Breast epithelium (tissue), 4 donors: ENCODE measurements around the gene DBNDD2. TPM values are rescaled to one million over a fixed set of nuclear protein-coding genes. Genes with fewer than 3 reads are reported as not detected.

Experiments
- DNase-seq, 2 donors: peaks; one replicate each; pipeline ENCODE4 v3.0.0-alpha.2; 2019; ENCODE audit warnings: low spot score in 2 of 2
- H3K27ac ChIP-seq, 2 donors: fragments of 200-600 bp; sonication (generic) in 1 of 2; one replicate each; pipeline ENCODE4 v1.5.1; 2016 to 2019; ENCODE audit warnings: mild to moderate bottlenecking in 1 of 2
- H3K27me3 ChIP-seq, 2 donors: fragments of 200-600 bp; sonication (generic) in 1 of 2; one replicate each; pipeline versions ENCODE4 v1.5.1 to v1.6.0; 2017 to 2019; ENCODE audit warnings: control low read depth in 1 of 2, mild to moderate bottlenecking in 1 of 2
- H3K36me3 ChIP-seq: fragments of 200-600 bp; one replicate; pipeline ENCODE4 v1.5.1; 2019
- H3K4me1 ChIP-seq, 2 donors: fragments of 200-600 bp; sonication (generic); one replicate each; pipeline ENCODE4 v1.5.1; 2016 to 2019; ENCODE audit warnings: control low read depth in 1 of 2
- H3K4me3 ChIP-seq, 3 donors: fragments of 200-600 bp; sonication (generic); 1 replicate in 2 of 3; 2 replicates in 1 of 3; pipeline ENCODE4 v1.5.1; 2016 to 2019; ENCODE audit warnings: mild to moderate bottlenecking in 3 of 3, moderate library complexity in 2 of 3
- H3K9me3 ChIP-seq, 2 donors: fragments of 200-600 bp; sonication (generic) in 1 of 2; one replicate each; pipeline ENCODE4 v1.5.1; 2016 to 2019; ENCODE audit warnings: control low read depth in 1 of 2
- POLR2A ChIP-seq: fragments of 450-650 bp; IDR thresholded peaks from one replicate; pipeline ENCODE4 v1.6.1; 2016; ENCODE audit warnings: antibody characterized with exemption, mild to moderate bottlenecking, moderate library complexity
- POLR2AphosphoS5 ChIP-seq, 3 donors: sonication (generic); formaldehyde crosslinking; IDR thresholded peaks; one replicate each; pipeline ENCODE4 v1.6.1; 2017; ENCODE audit warnings: antibody characterized with exemption in 3 of 3
- intact Hi-C: fragments of 100-400 bp; cut with DNase I; formaldehyde crosslinking; loops from one replicate; pipeline ENCODE4 v1.15.1; 2023; ENCODE audit warnings: low total_unique reads
- total RNA-seq, 3 donors: library from RNA; depleted of rRNA; stranded (reverse); fragments of >200 nt; gene quantifications; one replicate each; pipeline ENCODE4 v1.1.0, GENCODE V29; 2016
- TF ChIP-seq, protein P1 (sequence below), 3 donors: fragments of 450-650 bp; IDR thresholded peaks; one replicate each; pipeline ENCODE4 v1.5.1; 2016 to 2017; ENCODE audit warnings: antibody characterized with exemption in 3 of 3, mild to moderate bottlenecking in 3 of 3, moderate library complexity in 3 of 3

The DBNDD2 gene
- total RNA-seq, 3 donors from 2014 or later = 32.2 to 49.2 (median 44.5) TPM

DNA sequence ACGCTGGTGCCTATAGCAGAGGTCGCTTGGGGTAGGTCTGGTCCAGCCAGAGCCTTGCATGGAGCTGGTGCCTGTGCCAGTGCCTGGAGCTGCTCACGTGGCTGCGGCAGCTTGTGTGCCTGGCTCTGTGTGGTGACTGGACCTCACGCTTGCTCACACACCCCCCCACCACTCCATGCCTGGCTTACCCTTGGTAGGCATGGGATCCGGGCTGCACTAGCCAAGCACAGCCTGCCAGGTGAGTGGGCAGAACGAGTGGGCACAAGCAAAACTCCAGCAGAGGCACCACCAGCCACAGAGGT lies 13.0 kb upstream of the DBNDD2 start:
- H3K9me3 ChIP-seq = no peaks in the 10 kb centered on the region
- H3K4me1 ChIP-seq = no peaks in the 10 kb centered on the region
- H3K27ac ChIP-seq = no peak overlapping the region
- no peak for DNase-seq
- no peaks in the 10 kb centered on the region for H3K36me3 ChIP-seq
- intact Hi-C loops = no loop called here
- no peaks in the 10 kb centered on the region for H3K27me3 ChIP-seq
- no peak overlapping the region for H3K4me3 ChIP-seq
- TF ChIP-seq POLR2A (no peak), POLR2AphosphoS5 (IDR thresholded peaks at IDR 0.05) (no peak)

DNA sequence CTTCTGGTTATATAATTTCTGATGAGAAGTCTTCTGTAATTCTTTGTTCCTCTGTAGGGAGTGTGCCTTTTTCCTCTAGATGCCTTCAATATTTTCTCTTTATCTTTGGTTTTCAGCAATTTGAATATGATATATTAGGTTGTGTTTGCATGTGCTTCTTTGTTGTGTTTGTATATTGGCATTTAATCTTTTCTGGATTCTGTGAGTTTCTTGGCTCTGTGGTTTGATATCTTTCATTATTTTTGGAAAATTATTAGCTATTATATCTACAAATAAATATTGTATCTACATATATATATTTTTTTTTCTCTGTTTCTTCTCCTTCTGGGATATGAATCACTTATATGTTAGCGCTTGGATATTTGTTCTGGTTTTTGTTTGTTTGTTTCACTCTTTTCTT lies 9.1 kb upstream of the DBNDD2 start:
- Histone ChIP-seq H3K4me3 (no peak overlapping the region), H3K36me3 (no peaks in the 10 kb centered on the region), H3K9me3 (peaks cover 8 to 9% of the 10 kb centered on the region in 2 donors), H3K27ac (no peak overlapping the region), H3K27me3 (no peaks in the 10 kb centered on the region), H3K4me1 (no peaks in the 10 kb centered on the region)
- intact Hi-C loops = no loop called here
- TF ChIP-seq POLR2A (no peak), POLR2AphosphoS5 (IDR thresholded peaks at IDR 0.05) (no peak)
- TF ChIP-seq, protein P1, sequence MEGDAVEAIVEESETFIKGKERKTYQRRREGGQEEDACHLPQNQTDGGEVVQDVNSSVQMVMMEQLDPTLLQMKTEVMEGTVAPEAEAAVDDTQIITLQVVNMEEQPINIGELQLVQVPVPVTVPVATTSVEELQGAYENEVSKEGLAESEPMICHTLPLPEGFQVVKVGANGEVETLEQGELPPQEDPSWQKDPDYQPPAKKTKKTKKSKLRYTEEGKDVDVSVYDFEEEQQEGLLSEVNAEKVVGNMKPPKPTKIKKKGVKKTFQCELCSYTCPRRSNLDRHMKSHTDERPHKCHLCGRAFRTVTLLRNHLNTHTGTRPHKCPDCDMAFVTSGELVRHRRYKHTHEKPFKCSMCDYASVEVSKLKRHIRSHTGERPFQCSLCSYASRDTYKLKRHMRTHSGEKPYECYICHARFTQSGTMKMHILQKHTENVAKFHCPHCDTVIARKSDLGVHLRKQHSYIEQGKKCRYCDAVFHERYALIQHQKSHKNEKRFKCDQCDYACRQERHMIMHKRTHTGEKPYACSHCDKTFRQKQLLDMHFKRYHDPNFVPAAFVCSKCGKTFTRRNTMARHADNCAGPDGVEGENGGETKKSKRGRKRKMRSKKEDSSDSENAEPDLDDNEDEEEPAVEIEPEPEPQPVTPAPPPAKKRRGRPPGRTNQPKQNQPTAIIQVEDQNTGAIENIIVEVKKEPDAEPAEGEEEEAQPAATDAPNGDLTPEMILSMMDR (IDR thresholded peaks at IDR 0.05) = no peak
- DNase-seq = no peak

DNA sequence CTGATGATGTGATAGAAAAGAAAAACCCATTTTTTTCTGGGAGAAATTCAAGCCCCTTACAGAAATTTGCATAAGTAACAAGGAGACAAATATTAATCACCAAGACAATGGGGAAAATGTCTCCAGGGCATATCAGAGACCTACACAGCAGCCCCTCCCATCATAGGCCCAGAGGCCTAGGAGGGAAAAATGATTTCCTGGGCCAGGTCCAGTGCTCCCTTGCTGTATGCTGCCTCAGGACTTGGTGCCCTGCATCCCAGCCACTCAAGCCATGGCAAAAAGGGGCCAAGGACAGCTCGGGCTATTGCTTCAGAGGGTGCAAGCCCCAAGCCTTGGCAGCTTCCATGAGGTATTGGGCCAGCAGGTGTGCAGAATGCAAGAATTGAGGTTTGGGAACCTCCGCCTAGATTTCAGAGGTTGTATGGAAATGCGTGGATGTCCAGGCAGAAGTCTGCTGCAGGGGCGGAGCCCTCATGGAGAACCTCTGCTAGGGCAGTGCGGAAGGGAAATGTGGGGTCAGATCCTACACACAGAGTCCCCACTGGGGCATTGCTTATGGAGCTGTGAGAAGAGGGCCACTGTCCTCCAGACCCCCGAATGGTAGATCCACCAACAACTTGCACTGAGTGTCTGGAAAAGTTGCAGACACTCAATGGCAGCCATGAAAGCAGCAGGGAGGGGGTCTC lies 7.6 kb upstream of the DBNDD2 start:
- no peak for TF ChIP-seq POLR2AphosphoS5 (IDR thresholded peaks at IDR 0.05)
- TF ChIP-seq, protein P1 (IDR thresholded peaks at IDR 0.05) = no peak
- no peak for TF ChIP-seq POLR2A
- H3K27ac ChIP-seq = no peak overlapping the region
- H3K27me3 ChIP-seq = no peaks in the 10 kb centered on the region
- peaks cover 8 to 9% of the 10 kb centered on the region in 2 donors for H3K9me3 ChIP-seq
- intact Hi-C loops = no loop called here
- H3K4me1 ChIP-seq = no peaks in the 10 kb centered on the region
- no peak overlapping the region for H3K4me3 ChIP-seq
- DNase-seq = no peak
- no peaks in the 10 kb centered on the region for H3K36me3 ChIP-seq

DNA sequence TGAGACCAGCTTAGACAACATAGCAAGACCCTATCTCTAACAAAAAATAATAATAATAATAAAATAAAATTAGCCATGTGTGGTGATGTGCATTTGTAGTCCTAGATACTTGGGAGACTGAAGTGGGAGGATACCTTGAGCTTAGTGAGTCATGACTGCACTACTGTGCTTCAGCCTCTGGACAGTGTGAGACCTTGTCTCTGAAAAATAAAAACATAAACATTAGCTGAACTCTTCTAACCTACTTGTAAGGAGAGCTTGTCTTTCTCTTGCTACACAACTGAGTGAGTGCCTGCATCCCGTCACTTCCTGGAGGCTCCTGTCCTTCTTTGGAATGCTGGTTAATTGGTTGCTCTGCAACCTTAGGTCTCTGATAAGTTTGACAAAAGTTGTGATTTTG lies 5.1 kb upstream of the DBNDD2 start:
- TF ChIP-seq POLR2AphosphoS5 (IDR thresholded peaks at IDR 0.05) (no peak), POLR2A (no peak)
- TF ChIP-seq, protein P1 (IDR thresholded peaks at IDR 0.05) = no peak
- no peak for DNase-seq
- H3K27ac ChIP-seq = no peak overlapping the region

DNA sequence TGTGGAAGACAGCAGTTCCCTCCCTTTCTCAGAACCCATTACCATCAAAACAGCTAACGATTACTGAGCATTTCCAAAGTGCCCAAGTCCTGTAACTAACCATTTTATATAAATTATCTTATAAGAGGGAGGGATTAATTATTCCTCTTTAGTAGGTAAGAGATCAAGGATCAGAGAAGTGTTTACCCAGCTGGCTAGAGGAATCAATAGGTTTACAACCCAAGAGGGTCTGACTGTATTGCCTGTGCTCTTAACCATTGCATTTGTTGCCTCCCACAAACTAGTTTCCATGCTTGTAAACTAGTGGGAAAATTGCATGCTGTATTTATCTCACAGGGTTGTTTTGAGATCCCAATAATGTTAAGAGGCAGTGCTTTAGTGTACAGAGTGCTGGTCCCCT lies 3.7 kb upstream of the DBNDD2 start:
- Histone ChIP-seq H3K9me3 (peaks cover 8 to 9% of the 10 kb centered on the region in 2 donors), H3K4me3 (no peak overlapping the region), H3K4me1 (no peaks in the 10 kb centered on the region), H3K27me3 (no peaks in the 10 kb centered on the region), H3K36me3 (no peaks in the 10 kb centered on the region), H3K27ac (no peak overlapping the region)
- TF ChIP-seq POLR2AphosphoS5 (IDR thresholded peaks at IDR 0.05) (no peak), POLR2A (no peak)
- TF ChIP-seq, protein P1 (IDR thresholded peaks at IDR 0.05) = no peak
- intact Hi-C loops = no loop called here
- no peak for DNase-seq

More for the DNA sequence above, 5.1 kb upstream of the DBNDD2 start:
- Histone ChIP-seq H3K4me3 (no peak overlapping the region), H3K9me3 (peaks cover 8 to 9% of the 10 kb centered on the region in 2 donors), H3K36me3 (no peaks in the 10 kb centered on the region), H3K27me3 (no peaks in the 10 kb centered on the region), H3K4me1 (no peaks in the 10 kb centered on the region)
- intact Hi-C loops = no loop called here
